NCI-H2029 (cell line): ENCODE data around the gene STMN1.

Source experiments
- DNase-seq: peaks from one replicate; lab custom pipeline; 2025; lab: John Stamatoyannopoulos, UW

STMN1 gene

GRCh38 chr1:25895365-25895990, 10.7 kb downstream of the STMN1 start:
- peak; percentile 69 for DNase-seq

- no peak for DNase-seq
Measured at GRCh38 chr1:25893116-25893515, 13.1 kb downstream of the STMN1 start.

GRCh38 chr1:25891606-25892005, 14.6 kb downstream of the STMN1 start:
- DNase-seq = no peak

- DNase-seq = no peak
Measured at GRCh38 chr1:25890239-25891034, 15.8 kb downstream of the STMN1 start.

GRCh38 chr1:25889470-25889869, 16.7 kb downstream of the STMN1 start:
- no peak for DNase-seq

- no peak for DNase-seq
Measured at GRCh38 chr1:25888426-25888987, 17.7 kb downstream of the STMN1 start.

GRCh38 chr1:25885602-25886001, 20.6 kb downstream of the STMN1 start:
- DNase-seq = no peak

- no peak for DNase-seq
Measured at GRCh38 chr1:25881266-25881665, 25.0 kb downstream of the STMN1 start.

- DNase-seq = no peak
Measured at GRCh38 chr1:25880518-25880917, 25.7 kb downstream of the STMN1 start.

GRCh38 chr1:25879675-25880074, 26.5 kb downstream of the STMN1 start:
- no peak for DNase-seq

- no peak for DNase-seq
Measured at GRCh38 chr1:25878690-25879089, 27.5 kb downstream of the STMN1 start.

GRCh38 chr1:25877155-25877554, 29.1 kb downstream of the STMN1 start:
- no peak for DNase-seq

- no peak for DNase-seq
Measured at GRCh38 chr1:25876693-25877077, 29.5 kb downstream of the STMN1 start.

- DNase-seq = no peak
Measured at GRCh38 chr1:25875856-25876692, 30.1 kb downstream of the STMN1 start.

GRCh38 chr1:25875154-25875855, 30.9 kb downstream of the STMN1 start, which contains the start of gene PAQR7:
TSS of gene PAQR7 (minus strand) at chr1:25875708. CDS start at chr1:25863839, 11,869 bp downstream.
- peak; percentile 46 for DNase-seq

- no peak for DNase-seq
Measured at GRCh38 chr1:25874635-25875153, 31.5 kb downstream of the STMN1 start.

GRCh38 chr1:25874209-25874608, 32.0 kb downstream of the STMN1 start:
- DNase-seq = no peak

- DNase-seq = no peak
Measured at GRCh38 chr1:25873120-25873519, 33.1 kb downstream of the STMN1 start.

GRCh38 chr1:25872713-25873112, 33.5 kb downstream of the STMN1 start:
- DNase-seq = no peak

- peak; percentile 35 for DNase-seq
Measured at GRCh38 chr1:25871704-25872494, 34.3 kb downstream of the STMN1 start.
